ENCODE measurements around the gene CHRD.
A peak's percentile ranks its signal among the peaks of the same experiment; 100 is the strongest.

Gene CHRD

DNA sequence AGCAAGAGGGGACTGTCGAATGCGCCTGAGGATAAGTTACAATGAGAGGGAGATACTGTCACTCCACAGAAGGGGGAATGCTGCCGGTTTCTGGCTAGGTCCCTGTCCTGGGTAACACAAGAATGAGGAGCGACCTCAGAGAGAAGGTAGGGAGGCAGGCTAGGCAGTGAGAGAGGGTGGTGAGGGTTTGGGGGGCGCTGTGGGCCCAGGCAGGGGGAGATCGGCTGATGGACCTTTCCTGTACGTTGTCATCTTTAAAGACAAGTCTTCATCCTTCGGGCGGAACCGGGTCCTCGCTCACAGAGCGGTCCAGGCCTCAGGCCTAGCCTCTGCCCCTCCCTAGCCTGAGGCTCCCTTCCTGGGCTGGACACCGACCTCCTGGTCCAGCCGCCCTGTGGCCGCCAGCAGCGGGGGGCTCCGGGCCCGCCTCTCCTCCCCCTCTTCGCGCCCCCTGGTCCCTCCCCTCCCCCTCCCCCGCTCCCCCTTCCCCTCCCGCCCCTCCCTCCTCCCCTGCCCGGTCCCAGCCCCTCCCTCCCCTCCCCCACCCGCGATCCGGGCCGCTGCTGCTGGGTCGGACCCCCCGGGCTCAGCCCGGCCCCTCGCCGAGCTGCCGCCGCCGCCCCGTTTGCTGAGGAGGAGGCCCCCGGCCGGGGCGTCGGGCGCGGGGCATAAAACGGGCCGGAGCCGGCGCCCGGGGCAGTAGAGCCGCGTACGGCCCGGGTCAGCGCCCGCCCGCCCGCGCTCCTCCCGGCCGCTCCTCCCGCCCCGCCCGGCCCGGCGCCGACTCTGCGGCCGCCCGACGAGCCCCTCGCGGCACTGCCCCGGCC, at the start of gene CHRD:
Gene CHRD (plus strand): TSS at position 697 of the 827 bp plus-strand sequence. CDS start 265 bp downstream, outside the sequence.
- Histone ChIP-seq H3K9me3 (ENCODE audit: insufficient read depth, low read depth, low read length) (no peaks in the 10 kb centered on the region; the same call in 1 of the 2 replicates), H3K27me3 (ENCODE audit: insufficient read depth, low read length) (peaks cover 71% of the 10 kb centered on the region), H3K27ac (ENCODE audit: low read length) (no peak within 1 kb of the TSS), H3K9ac (ENCODE audit: low read depth, low read length) (no peak within 1 kb of the TSS), H3K4me1 (ENCODE audit: insufficient read depth, low read length) (peaks cover 19% of the 10 kb centered on the region; the same call in 1 of the 2 replicates), H3K4me3 (ENCODE audit: low read length) (peak within 1 kb of the TSS; percentile 65), H3K36me3 (ENCODE audit: insufficient read depth, low read depth, low read length) (no peaks in the 10 kb centered on the region)

- H3K27ac ChIP-seq (ENCODE audit: low read length), result no peak overlapping the region
- no peaks in the 10 kb centered on the region for H3K27me3 ChIP-seq (ENCODE audit: insufficient read depth, low read length)
- peaks cover 6% of the 10 kb centered on the region; the same call in 1 of the 2 replicates for H3K4me1 ChIP-seq (ENCODE audit: insufficient read depth, low read length)
- no peak overlapping the region for H3K4me3 ChIP-seq (ENCODE audit: low read length)
- no peaks in the 10 kb centered on the region for H3K9me3 ChIP-seq (ENCODE audit: insufficient read depth, low read depth, low read length)
- no peak overlapping the region for H3K9ac ChIP-seq (ENCODE audit: low read depth, low read length)
- peaks cover 75% of the 10 kb centered on the region for H3K36me3 ChIP-seq (ENCODE audit: insufficient read depth, low read depth, low read length)
Measured at GRCh38 chr3:184332370-184333090, 47.3 kb upstream of the CHRD start.

DNA sequence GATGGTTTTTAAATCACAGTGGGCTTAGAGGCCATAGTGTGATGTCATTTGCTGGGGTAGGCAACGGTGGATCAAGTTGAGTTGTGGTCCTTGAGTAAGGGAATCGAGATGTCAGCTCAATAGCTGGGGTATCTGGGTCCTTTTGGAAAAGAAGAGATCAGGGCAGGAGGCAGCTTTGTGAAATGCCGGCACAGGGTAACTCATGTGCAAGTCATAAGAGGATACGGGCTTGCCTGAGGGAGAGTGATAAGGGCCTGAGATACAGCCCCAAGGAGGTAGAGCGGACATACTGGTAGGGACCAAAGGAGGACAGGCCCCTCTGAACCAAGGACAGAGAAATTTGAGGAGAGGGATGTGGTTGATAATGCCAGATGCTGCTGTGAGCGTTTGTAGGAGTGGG, 46.7 kb upstream of the CHRD start:
- peaks cover 68% of the 10 kb centered on the region for H3K36me3 ChIP-seq (ENCODE audit: insufficient read depth, low read depth, low read length)
- no peaks in the 10 kb centered on the region for H3K27me3 ChIP-seq (ENCODE audit: insufficient read depth, low read length)
- H3K4me3 ChIP-seq (ENCODE audit: low read length), result no peak overlapping the region
- H3K27ac ChIP-seq (ENCODE audit: low read length), result no peak overlapping the region
- H3K9me3 ChIP-seq (ENCODE audit: insufficient read depth, low read depth, low read length), result no peaks in the 10 kb centered on the region
- H3K9ac ChIP-seq (ENCODE audit: low read depth, low read length), result no peak overlapping the region
- peaks cover 9% of the 10 kb centered on the region; the same call in 1 of the 2 replicates for H3K4me1 ChIP-seq (ENCODE audit: insufficient read depth, low read length)

DNA sequence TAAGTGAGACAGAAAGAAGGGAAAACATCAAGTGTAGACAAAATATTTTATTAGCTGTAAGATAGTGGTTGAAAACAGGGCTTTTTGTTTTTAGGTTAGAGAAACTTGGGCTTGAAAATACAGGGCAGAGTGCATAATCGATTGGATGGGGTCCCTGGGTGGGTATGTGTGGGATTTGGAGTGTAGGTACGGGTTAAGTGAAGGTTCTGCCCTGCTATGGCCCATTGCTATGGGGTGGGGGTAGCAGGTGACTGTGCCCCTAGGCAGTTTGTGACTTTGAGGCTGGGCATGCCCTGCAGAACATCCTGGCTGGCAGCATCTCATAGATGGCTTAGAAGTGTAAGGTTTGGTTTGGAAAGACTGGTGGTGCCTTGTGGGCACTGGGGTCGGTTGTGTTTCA, 46.2 kb upstream of the CHRD start:
- H3K36me3 ChIP-seq (ENCODE audit: insufficient read depth, low read depth, low read length), result peaks cover 63% of the 10 kb centered on the region

DNA sequence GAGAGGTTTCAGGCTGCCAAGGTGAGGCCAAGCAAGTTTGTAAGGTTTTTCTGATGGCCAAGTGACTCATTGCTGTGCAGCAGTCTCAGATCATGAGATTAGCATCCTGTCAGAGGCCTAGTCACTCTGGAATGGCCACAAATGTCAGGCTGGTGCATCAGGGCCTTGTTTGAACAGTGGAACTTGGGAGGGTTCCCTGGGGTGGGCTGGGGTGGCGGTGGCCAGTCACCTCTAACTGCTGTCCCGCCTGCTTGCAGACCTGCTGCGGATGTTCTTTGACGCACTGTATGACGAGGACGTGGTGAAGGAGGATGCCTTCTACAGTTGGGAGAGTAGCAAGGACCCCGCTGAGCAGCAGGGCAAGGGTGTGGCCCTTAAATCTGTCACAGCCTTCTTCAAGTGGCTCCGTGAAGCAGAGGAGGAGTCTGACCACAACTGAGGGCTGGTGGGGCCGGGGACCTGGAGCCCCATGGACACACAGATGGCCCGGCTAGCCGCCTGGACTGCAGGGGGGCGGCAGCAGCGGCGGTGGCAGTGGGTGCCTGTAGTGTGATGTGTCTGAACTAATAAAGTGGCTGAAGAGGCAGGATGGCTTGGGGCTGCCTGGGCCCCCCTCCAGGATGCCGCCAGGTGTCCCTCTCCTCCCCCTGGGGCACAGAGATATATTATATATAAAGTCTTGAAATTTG, 45.2 kb upstream of the CHRD start:
- Histone ChIP-seq H3K9ac (ENCODE audit: low read depth, low read length) (no peak overlapping the region), H3K9me3 (ENCODE audit: insufficient read depth, low read depth, low read length) (no peaks in the 10 kb centered on the region), H3K36me3 (ENCODE audit: insufficient read depth, low read depth, low read length) (peaks cover 54% of the 10 kb centered on the region), H3K27me3 (ENCODE audit: insufficient read depth, low read length) (no peaks in the 10 kb centered on the region), H3K4me3 (ENCODE audit: low read length) (no peak overlapping the region), H3K27ac (ENCODE audit: low read length) (no peak overlapping the region), H3K4me1 (ENCODE audit: insufficient read depth, low read length) (peaks cover 15% of the 10 kb centered on the region; the same call in 1 of the 2 replicates)

More for the DNA sequence above, 46.2 kb upstream of the CHRD start:
- Histone ChIP-seq H3K9me3 (ENCODE audit: insufficient read depth, low read depth, low read length) (no peaks in the 10 kb centered on the region), H3K4me3 (ENCODE audit: low read length) (no peak overlapping the region), H3K27ac (ENCODE audit: low read length) (no peak overlapping the region), H3K27me3 (ENCODE audit: insufficient read depth, low read length) (no peaks in the 10 kb centered on the region), H3K4me1 (ENCODE audit: insufficient read depth, low read length) (peaks cover 10% of the 10 kb centered on the region; the same call in 1 of the 2 replicates), H3K9ac (ENCODE audit: low read depth, low read length) (no peak overlapping the region)

DNA sequence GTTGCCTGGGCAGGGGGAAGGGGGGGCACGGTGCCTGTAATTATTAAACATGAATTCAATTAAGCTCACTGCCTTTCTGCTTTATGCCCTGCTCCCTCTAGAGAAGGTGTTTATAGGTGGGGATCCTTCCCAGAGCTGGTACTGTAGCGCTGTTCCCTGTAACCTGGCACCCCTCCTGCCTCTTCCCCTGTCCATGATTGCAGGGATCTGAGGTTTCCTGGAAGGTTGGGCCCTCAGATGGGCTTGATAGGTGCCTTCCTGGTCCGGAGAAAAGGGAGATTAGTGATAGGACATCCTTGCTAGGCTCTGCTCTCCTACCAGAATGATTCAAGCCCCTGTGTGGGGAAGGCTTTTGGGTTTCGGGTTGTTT, 44.6 kb upstream of the CHRD start:
- Histone ChIP-seq H3K9ac (ENCODE audit: low read depth, low read length) (peak overlapping the region; percentile 45; the same call in 1 of the 2 replicates), H3K9me3 (ENCODE audit: insufficient read depth, low read depth, low read length) (no peaks in the 10 kb centered on the region), H3K27ac (ENCODE audit: low read length) (peak overlapping the region; percentile 64), H3K27me3 (ENCODE audit: insufficient read depth, low read length) (no peaks in the 10 kb centered on the region), H3K4me3 (ENCODE audit: low read length) (peak overlapping the region; percentile 93), H3K4me1 (ENCODE audit: insufficient read depth, low read length) (peaks cover 15% of the 10 kb centered on the region; the same call in 1 of the 2 replicates), H3K36me3 (ENCODE audit: insufficient read depth, low read depth, low read length) (peaks cover 47% of the 10 kb centered on the region)

- Histone ChIP-seq H3K4me3 (ENCODE audit: low read length) (peak overlapping the region; percentile 93), H3K27me3 (ENCODE audit: insufficient read depth, low read length) (no peaks in the 10 kb centered on the region), H3K36me3 (ENCODE audit: insufficient read depth, low read depth, low read length) (peaks cover 43% of the 10 kb centered on the region), H3K9me3 (ENCODE audit: insufficient read depth, low read depth, low read length) (no peaks in the 10 kb centered on the region), H3K4me1 (ENCODE audit: insufficient read depth, low read length) (peaks cover 15% of the 10 kb centered on the region), H3K27ac (ENCODE audit: low read length) (peak overlapping the region; percentile 64), H3K9ac (ENCODE audit: low read depth, low read length) (peak overlapping the region; percentile 86)
Measured at GRCh38 chr3:184335661-184336546, 44.0 kb upstream of the CHRD start.

DNA sequence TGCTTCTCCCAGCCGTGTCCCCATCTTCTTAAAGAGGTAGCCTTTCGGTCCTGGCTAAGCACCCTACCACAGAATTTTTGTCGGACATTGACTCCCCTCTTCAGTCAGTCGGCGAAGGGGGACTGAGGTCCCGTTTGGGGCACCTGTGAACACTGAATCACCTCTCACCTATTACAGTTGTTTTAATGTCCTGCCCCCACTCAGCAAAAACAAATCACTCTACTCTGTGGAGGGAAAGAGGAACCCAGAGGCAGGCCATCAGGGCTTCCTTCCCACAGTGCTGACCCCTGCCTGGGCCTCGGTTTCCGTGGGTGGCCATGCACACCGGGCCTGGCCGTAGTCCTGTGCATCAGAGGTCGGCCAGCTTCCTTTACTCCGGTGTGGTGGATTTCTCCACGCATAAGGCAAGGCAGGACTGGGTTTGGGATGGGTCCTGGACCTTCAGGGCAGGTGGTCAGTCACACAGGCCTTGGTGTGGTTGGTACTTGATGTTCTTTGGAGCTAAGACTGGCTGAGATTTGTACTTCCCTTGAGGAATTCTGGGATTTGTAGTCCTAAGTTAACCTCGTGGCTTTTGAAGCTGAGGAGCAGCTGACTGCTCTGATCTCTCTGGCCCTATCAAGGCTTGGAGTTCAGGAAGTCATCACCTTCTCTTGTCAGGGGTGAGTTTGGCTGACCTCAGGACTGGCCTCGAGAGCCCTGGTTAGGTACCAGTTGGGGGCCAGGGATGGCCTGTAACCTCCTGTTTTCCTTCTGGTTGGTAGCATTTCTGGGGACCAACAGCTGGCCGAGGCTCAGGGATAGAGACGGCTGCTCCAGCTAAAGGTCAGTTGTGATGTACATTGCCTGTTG, 43.1 kb upstream of the CHRD start:
- Histone ChIP-seq H3K27me3 (ENCODE audit: insufficient read depth, low read length) (no peaks in the 10 kb centered on the region), H3K4me1 (ENCODE audit: insufficient read depth, low read length) (peaks cover 15% of the 10 kb centered on the region), H3K9me3 (ENCODE audit: insufficient read depth, low read depth, low read length) (no peaks in the 10 kb centered on the region), H3K27ac (ENCODE audit: low read length) (peak overlapping the region; percentile 8), H3K9ac (ENCODE audit: low read depth, low read length) (peak overlapping the region; percentile 86), H3K4me3 (ENCODE audit: low read length) (peak overlapping the region; percentile 93), H3K36me3 (ENCODE audit: insufficient read depth, low read depth, low read length) (peaks cover 35% of the 10 kb centered on the region)

DNA sequence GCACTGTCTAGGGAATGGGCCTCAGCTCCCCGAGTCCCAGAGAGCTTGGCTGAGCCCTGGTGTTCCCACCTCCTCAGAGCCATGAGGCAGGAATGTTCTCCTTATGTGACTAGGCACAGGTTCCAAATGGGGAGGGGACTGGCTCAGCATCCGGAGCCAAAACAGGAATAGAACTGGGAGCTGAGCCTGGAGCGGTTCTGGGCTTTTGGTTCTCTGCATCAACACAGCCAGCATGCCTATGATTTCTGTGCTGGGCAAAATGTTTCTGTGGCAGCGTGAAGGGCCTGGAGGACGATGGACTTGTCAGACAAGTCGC, 42.5 kb upstream of the CHRD start, which contains the start of gene FAM131A:
Gene FAM131A (plus strand): TSS at position 202 of the 316 bp plus-strand sequence. CDS start 31 bp downstream, at position 233.
- Histone ChIP-seq H3K9ac (ENCODE audit: low read depth, low read length) (peak within 1 kb of the TSS; percentile 86), H3K9me3 (ENCODE audit: insufficient read depth, low read depth, low read length) (no peaks in the 10 kb centered on the region), H3K4me1 (ENCODE audit: insufficient read depth, low read length) (peaks cover 15% of the 10 kb centered on the region), H3K27ac (ENCODE audit: low read length) (peak within 1 kb of the TSS; percentile 8), H3K27me3 (ENCODE audit: insufficient read depth, low read length) (no peaks in the 10 kb centered on the region), H3K36me3 (ENCODE audit: insufficient read depth, low read depth, low read length) (peaks cover 33% of the 10 kb centered on the region), H3K4me3 (ENCODE audit: low read length) (peak within 1 kb of the TSS; percentile 93)

- peak overlapping the region; percentile 61; the same call in 1 of the 2 replicates for H3K9ac ChIP-seq (ENCODE audit: low read depth, low read length)
- H3K4me3 ChIP-seq (ENCODE audit: low read length), result peak overlapping the region; percentile 60; the same call in 1 of the 2 replicates
- peaks cover 15% of the 10 kb centered on the region for H3K4me1 ChIP-seq (ENCODE audit: insufficient read depth, low read length)
- H3K27me3 ChIP-seq (ENCODE audit: insufficient read depth, low read length), result no peaks in the 10 kb centered on the region
- no peak overlapping the region for H3K27ac ChIP-seq (ENCODE audit: low read length)
- H3K9me3 ChIP-seq (ENCODE audit: insufficient read depth, low read depth, low read length), result no peaks in the 10 kb centered on the region
- H3K36me3 ChIP-seq (ENCODE audit: insufficient read depth, low read depth, low read length), result peaks cover 32% of the 10 kb centered on the region
Measured at GRCh38 chr3:184337981-184338380, 41.9 kb upstream of the CHRD start.
